Stimulated activated CD4-positive, alpha-beta T cell treated with anti-CD3 and anti-CD28 coated beads, Interleukin-2, amount 100 ng/mL, for 48 hours (primary cell): ENCODE results near the gene TTYH2.
"Not testable (repeated sequence)": the region's sequence is repeated elsewhere in the genome, so short reads cannot be mapped to it uniquely, and the experiment has no call there.

ENCODE experiments used
- DNase-seq, 2 donors: peaks; one replicate each; pipeline ENCODE4 v3.0.0-alpha.2; 2020

TTYH2 gene

DNA sequence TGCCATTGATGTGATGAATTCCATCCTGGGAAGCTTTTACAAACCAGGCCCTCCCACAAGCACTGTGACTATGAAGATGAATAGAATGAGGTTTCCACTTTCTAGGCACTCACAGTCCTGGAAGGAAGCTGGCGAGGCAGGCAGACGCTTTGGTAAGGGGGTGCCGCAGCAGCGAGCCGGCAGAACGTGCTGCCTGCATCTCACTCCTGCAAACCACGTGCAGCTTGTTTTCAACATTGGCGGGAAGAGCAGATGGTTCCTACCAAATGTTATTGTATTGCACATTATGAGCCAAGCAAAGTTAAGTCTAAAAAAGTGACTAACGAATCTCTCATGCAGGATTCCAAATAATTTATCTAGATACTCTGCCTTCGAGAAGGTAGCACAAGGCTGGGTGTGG lies 57.0 kb downstream of the TTYH2 start:
- DNase-seq = no peak

DNA sequence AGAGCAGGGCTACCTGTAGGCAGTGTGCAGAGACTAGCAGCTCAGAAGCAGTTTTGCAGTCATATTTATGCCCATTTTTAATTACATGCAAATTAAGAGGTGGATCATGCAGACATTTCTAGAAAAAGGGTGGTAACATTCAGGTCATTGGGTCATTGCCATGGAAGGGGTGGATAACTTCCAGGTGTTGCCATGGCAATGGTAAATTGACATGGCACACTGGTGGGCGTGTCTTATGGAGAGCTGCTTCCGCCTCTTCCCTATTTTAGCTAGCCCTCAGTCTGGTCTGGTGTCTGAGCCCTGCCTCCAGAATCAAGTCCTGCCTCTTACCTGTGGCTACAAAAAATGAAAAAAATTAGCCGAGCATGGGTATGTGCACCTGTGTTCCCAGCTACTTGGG lies 57.9 kb downstream of the TTYH2 start:
- DNase-seq = no peak

DNA sequence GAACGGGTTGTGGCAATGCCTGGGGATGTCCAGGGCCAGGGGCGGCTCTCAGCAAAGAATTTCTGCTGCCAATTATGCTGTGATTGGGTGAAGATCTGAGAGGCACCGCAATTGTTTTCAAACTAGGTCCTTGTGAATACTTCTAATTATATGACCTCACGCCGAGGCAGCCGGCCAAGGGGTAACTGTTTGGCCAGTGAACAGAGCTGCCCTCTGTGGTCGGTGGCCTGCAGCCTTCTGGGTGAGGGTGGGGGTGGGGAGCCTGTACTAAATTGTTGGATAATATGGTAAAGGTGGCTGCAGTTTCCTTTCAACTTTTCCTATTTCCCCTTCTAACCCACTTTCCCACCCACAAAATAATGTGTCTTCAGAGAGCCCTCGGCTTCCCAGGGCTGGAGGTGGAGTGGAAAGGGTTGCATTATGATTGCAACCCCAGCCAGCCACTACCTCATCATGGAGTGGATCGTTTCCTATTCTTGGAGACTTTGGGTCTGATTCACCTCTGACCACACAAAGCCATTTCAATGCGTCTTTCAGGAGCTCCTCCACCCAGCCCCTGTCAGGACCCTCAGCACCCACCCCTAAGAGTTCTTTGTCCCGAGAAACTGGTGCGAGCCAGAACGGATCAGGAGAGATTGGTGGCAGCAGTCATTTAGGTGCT lies 58.7 kb downstream of the TTYH2 start:
- no peak for DNase-seq

DNA sequence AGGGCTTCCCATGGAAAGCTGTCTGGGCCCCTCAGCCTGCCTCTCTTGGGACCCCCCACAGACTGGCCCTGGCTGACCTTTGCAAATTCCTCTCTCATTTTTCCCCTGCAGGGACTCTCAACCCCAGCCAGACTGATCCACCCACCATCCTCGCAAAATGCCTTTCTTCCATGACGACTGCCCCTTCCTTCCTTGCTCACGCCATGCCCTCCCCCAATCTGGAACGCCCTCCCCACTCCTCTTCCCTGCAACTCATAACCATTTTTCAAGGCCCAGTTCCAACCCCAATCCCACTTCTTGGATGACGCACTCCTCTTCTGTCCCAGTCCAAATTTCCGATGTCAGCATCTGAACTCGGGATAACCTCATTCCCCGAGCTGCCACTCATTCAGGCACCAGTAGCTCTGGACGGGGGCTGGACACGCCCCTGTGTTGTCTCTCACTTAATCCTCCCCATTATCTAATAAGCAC lies 59.4 kb downstream of the TTYH2 start:
- DNase-seq = no peak

DNA sequence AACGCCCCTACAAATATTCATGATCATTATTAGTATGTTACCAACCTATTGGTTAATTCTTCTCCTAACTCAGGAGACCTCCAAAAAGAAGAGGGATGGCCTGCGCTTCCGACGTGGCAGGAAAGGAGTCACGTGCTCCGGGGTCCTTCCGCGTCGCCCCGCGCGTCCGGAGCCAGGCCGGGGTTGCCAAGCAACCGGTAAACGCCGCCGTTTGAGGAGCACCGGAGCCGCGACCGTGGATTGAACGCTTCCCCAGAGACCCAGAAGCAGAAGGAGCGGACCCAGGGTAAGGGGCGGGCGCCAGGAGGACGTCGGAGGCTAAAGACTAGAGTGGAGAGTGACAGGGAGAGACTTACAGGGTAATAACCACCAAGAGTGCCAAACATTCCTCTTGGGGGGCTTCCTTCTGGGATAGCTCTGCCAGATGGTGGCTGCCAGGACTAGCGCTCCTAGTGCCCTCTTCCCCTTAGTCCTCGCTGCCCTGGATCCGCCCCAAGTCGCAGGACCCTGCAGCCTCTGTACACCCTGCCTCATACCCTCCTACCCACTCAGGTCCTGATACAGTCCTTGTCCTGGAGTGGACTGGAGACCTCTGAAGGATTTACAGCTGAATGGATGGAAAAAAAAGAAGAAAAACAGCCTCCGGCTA lies 60.8 kb downstream of the TTYH2 start, which contains the start of gene DNAI2:
Gene DNAI2, plus strand, starts transcription at position 175 of the 649 bp plus-strand sequence. CDS start 7,584 bp downstream, outside the sequence.
- peak in 1 of 2 donors; percentile 20 for DNase-seq

DNA sequence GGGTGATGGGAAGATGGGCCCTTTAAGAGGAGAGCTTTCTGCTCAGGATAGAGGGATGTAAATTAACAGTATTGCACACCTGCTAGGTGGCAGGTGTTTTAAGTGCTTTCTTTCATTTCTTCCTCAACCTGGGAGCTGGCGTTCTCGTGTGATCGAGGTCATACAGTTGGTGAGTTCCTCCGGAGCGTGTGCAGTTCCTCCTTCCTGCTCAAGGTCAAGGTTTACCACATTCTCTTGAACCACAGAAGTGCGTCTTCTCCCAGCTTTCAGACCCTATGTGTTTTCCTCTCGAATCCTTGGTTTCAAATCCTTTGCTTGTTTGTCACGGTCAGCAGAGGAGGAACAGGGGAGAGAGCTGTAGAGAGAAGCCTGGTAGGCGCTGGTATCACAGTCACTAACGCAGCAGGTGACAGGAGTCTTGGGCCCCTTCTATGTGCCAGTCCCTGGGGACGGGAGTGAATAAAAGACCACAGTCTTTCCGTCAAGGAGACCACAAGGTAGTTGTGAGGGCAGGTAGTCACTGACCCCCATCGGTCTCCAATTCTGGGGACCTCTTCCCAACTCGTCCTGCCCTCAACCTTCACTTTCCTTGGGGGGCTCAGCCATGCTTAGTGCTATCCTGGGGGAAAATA lies 61.5 kb downstream of the TTYH2 start:
- DNase-seq = no peak

GRCh38 chr17:74276051-74276476 lies 62.7 kb downstream of the TTYH2 start:
- no peak for DNase-seq

DNA sequence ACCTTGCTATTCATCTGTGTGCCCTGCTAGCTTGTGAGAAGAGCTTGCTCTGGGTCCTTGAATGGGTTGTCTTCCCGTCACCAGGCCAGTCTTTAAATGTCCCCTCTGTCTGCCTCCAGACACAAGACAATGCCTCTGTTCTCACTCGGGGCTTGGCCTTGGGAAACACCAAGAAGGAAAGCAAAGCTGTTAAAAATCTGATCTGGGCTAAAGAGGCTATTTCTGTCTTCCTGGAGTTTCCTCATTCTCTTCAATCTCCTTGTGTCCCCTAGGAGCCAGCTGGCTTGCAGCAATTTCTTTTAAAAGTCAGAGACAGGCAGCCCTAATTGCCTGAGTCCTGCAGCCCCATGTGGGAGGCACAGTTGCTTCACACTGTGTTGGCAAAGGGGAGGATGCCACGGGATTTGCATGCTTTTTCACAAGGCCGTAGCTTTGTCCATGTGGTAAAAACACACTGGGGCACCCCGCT lies 63.2 kb downstream of the TTYH2 start:
- DNase-seq = no peak

- no peak for DNase-seq
Observed at GRCh38 chr17:74277935-74278334, 64.6 kb downstream of the TTYH2 start.

DNA sequence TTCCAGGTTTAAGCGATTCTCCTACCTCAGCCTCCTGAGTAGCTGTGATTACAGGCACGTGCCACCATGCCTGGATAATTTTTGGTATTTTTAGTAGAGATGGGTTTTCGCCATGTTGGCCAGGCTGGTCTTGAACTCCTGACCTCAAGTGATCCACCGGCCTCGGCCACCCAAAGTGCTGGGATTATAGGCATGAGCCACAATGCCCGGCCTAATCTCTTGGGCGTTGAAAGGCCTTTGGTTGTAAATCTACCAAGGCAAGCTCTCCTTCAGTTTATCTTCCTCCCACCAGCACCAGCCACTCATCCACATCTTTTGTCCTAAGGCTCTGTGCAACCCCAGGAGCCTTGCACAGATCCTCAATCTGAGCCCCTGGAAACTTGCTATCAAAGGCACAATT lies 66.2 kb downstream of the TTYH2 start:
- DNase-seq = not testable (repeated sequence)

GRCh38 chr17:74280093-74280513 lies 66.7 kb downstream of the TTYH2 start:
- peak; percentile 34 to 42 for DNase-seq

DNA sequence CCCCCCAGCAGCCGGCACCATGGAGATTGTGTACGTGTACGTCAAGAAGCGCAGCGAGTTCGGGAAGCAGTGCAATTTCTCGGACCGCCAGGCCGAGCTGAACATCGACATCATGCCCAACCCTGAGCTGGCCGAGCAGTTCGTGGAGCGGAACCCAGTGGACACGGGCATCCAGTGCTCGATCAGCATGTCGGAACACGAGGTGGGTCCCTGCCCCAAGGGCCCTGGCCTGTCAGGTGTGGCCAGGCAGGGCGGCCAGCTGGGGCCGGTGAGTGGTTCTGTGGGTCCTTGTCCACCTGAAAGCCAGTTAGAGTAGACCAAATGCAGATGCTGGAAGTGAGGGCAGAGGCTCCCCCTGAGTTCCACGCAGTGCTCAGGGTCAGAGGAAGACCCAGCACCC lies 68.4 kb downstream of the TTYH2 start:
- no peak for DNase-seq

DNA sequence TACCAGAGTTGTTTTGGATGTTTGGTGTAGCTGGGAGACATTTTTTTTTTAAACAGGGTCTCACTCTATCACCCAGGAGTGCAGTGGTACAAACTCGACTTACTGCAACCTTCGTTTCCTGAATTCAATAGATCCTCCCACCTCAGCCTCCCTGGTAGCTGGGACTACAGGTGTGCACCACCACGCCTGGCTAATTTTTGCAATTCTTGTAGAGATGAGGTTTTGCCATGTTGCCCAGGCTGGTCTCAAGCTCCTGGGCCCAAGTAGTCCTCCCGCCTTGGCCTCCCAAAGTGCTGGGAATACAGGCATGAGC lies 68.9 kb downstream of the TTYH2 start:
- DNase-seq = not testable (repeated sequence)

DNA sequence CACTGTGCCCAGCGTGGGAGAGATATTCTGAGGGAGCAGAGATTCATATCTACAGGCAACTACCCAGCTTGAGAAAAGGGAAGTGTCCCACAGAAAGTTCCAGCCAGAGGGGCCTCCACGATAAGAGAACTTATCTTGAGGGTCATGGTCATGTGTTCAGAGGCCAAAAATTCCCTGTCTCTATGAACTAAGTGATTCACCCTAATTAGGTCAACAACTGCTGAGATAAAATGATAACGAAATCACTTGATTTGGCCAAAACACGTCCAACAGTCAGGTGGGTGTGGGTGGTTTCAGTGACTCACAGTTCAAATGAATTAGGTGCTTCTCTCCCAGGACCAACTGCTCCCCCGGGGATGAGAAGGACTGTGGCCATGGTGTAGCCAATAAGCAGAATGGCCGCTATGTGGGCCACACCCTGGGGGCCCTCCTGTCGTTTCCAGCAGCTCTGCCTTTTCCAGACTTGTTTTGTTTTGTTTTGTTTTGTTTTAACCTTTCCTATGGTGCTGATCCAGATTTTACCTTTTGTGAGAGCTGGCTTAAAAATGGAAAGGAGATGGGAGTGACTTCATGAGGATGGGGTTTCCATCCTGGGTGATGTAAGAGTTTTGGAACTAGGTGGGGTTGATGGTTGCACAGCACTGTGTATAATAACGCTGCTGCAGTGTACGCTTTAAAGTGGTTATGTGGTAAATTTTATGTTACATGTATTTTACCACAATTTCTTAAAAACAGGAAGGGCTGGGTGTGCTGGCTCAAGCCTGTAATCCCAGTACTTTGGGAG lies 69.4 kb downstream of the TTYH2 start:
- DNase-seq = peak; percentile 40 to 55

DNA sequence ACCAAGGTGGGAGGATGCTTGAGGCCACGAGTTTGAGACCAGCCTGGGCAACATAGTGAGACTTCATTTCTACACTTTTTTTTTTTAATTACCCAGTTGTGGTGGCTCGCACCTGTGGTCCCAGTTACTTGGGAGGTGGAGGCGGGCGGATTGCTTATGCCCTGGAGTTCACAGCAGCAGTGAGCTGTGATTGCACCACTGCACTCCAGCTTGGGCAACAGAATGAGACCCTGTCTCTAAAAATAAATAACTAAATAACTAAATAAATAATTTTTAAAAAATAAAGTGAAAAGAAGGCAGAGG lies 70.0 kb downstream of the TTYH2 start:
- DNase-seq = no peak

DNA sequence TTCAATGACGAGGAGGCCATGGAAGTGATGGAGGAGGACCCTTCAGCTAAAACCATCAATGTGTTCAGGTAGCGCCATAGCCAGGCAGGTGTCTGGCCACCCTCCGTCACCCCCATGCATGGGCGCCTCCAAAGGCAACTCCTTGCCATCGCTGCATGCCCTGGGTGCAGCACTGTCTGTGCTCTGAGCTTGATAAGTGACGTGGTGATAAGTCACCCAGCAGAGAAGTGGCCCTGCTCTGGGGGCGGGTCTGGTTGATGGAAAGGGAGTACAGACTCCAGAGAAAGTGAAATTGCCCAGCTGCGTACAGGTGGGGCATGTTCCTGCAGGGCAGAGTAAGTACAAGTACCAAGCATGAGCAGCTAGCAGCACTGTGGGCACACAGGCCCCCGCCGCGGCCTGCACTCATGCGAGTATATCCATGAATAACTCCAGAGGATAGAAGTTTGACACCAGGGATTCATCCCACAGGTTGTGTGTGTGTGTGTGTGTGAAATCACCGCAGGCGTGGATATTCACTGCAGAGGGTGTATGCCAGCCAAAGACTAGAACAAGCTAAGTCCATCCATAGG lies 73.7 kb downstream of the TTYH2 start:
- no peak for DNase-seq

DNA sequence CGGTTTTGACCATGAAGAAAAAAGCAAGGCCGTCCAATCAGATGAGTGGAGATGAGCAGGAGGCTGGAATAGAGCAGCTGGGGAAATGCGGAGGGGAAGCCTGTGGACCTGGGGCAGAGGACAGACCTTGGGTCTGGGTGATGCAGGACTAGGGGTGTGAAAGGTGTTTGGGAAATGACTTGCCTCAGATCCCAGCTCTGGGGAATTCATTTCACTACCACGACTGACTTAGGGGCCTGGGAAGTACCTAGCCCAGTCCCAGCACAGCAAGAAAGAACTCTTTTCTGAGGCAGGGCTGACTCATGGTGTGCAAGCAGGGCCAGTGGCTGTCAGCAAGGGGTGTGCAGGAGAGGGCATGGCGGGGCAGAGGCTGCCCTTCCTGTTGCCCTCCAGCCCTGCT lies 75.4 kb downstream of the TTYH2 start:
- DNase-seq = no peak

- DNase-seq = no peak
Observed at GRCh38 chr17:74289688-74290087, 76.3 kb downstream of the TTYH2 start.

DNA sequence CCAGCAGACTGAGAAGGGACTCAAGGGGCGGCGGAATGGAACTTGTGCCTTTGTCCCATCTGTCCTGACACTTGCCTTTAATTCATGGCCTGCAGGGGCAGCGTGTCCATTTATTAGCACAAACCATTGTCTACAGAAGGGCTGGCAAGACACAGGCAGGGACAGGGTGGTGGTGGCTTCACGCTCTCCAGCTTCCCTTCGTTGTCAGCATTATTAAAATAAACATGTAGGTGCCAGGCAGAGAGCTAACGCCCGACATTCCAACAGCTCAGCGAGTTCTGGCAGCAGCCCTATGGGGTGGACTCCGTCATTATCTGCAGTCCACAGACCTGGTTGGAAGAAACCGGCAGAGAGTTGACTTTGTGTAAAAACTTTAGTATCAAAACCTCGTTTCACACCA lies 77.0 kb downstream of the TTYH2 start:
- DNase-seq = no peak

DNA sequence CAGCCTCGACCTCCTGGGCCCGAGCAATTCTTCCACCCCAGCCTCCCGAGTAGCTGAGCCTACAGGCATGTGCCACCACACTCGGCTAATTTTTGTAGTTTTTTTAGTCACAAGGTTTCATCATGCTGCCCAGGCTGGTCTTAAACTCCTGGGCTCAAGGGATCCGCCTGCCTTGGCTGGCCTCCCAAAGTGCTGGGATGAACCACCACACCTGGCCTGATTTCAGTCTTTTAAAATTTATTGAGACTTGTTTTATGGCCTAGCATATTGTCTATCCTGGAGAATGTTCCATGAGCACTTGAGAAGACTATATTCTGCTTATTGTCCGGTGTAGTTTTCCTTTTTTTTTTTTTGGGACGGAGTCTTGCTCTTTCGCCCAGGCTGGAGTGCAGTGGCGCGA lies 79.1 kb downstream of the TTYH2 start:
- DNase-seq = no peak

- no peak for DNase-seq
Observed at GRCh38 chr17:74295625-74296547, 82.5 kb downstream of the TTYH2 start.

DNA sequence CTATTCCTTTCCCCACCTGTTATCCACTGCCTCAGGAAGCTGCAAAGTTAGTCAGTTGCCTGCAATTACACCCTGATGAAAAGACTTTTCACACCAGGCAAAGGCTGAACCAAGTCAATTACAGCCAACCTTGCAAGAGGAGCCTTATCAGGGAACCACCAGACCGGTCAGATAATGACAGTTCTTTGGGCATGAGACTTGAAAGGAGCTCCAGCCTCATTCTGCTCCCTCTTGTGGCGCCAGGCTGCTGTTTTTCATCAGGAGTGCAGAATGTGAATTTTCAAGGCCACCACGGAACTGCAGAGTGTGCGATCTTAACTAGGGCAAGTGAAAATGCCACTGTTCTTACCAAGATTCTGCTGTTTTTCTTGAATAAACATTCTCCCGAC lies 83.2 kb downstream of the TTYH2 start:
- no peak for DNase-seq
